Measurements from ENCODE around the gene NUS1.
"Not testable (repeated sequence)": the region's sequence is repeated elsewhere in the genome, so short reads cannot be mapped to it uniquely, and the experiment has no call there.

The NUS1 gene

DNA sequence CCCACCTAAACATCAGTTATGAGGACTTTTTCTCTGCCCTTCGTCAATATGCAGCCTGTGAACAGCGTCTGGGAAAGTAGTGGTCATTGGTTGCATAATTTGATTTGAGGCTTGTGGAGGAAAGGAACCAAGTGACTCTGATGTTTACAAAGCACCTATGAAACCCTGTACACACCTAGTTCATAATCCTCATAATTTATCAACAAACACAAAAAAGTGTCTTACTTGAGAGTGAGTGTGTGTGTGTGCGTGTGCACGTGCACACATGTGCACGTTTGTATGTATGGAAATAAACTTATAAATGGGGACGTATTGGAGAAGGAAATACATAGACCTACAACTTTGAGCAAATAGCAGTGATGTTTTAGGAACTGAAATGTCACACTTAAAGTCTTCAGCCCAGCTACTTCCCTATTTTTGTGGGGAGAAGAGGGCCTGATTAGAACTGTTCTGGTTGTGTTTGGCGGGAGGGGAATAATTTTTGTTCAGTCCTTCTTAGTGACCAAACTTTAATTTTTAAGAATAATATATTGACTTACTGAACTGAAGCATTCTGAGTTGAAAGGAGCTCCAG is 31.8 kb downstream of the NUS1 start:
- not testable (repeated sequence) for DNase-seq (ENCODE audit: insufficient read length, low spot score)

DNA sequence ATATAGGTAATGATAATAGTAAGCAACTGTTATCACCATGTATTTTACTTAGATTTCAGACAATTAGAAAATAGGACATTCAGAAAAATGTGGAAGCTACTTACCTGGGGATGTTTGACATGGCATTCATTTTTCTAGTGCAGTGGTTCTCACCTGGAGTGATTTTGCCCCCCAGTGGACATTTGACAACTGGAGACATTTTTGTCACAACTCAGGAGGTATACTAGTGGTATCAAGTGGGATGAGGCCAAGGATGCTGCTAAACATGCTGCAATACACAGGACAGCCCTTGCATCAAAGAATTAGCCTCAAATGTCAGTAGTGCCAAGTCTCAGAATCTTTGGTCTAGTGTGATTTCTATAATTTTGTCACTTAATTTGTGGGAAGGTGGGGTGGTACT is 36.1 kb downstream of the NUS1 start:
- no peak for FAIRE-seq
- DNase-seq (ENCODE audit: insufficient read length, low spot score): no peak

More for the DNA sequence above, 31.8 kb downstream of the NUS1 start:
- FAIRE-seq: peak; percentile 80

GRCh38 chr6:117718895-117719294 is 43.6 kb downstream of the NUS1 start:
- DNase-seq (ENCODE audit: insufficient read length, low spot score): no peak

GRCh38 chr6:117721520-117721919 is 46.3 kb downstream of the NUS1 start:
- not testable (repeated sequence) for DNase-seq (ENCODE audit: insufficient read length, low spot score); FAIRE-seq

More at GRCh38 chr6:117718895-117719294, 43.6 kb downstream of the NUS1 start:
- FAIRE-seq: no peak

GRCh38 chr6:117728626-117729025 is 53.4 kb downstream of the NUS1 start:
- FAIRE-seq (no peak), DNase-seq (ENCODE audit: insufficient read length, low spot score) (no peak)

GRCh38 chr6:117729613-117730012 is 54.3 kb downstream of the NUS1 start:
- FAIRE-seq: no peak
- DNase-seq (ENCODE audit: insufficient read length, low spot score): no peak

- DNase-seq (ENCODE audit: insufficient read length, low spot score): no peak
- FAIRE-seq: no peak
Measured at GRCh38 chr6:117733341-117733740, 58.1 kb downstream of the NUS1 start.

DNA sequence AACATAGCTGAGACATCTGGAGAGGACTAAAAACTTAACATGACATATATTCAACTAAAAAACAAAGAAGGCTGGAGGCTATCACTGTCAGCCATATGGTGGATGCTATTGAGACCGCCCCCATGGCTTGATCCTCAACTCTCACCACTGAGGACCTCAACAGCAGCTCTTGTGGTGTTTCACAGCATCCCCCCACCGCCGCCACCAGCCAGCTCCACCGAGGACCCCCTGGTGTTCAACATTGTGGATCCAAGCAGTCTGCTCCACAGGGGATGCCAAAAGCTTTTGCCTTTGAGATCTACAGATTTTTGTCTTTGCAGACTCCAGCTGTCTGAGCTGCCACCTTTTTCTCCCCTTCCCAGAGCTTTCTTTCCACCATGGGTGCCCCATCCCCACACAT is 64.6 kb downstream of the NUS1 start:
- no peak for FAIRE-seq
- DNase-seq (ENCODE audit: insufficient read length, low spot score): no peak

GRCh38 chr6:117740605-117741004 is 65.3 kb downstream of the NUS1 start:
- no peak for FAIRE-seq

GRCh38 chr6:117750675-117751074 is 75.4 kb downstream of the NUS1 start:
- not testable (repeated sequence) for DNase-seq (ENCODE audit: insufficient read length, low spot score); FAIRE-seq

More at GRCh38 chr6:117740605-117741004, 65.3 kb downstream of the NUS1 start:
- no peak for DNase-seq (ENCODE audit: insufficient read length, low spot score)
